SHP77 (cell line): ENCODE measurements around the gene E2F4.

Experiments
- DNase-seq, 2 experiments: peaks; one replicate each; lab custom pipeline; 2025; lab: John Stamatoyannopoulos, UW

Gene E2F4

DNA sequence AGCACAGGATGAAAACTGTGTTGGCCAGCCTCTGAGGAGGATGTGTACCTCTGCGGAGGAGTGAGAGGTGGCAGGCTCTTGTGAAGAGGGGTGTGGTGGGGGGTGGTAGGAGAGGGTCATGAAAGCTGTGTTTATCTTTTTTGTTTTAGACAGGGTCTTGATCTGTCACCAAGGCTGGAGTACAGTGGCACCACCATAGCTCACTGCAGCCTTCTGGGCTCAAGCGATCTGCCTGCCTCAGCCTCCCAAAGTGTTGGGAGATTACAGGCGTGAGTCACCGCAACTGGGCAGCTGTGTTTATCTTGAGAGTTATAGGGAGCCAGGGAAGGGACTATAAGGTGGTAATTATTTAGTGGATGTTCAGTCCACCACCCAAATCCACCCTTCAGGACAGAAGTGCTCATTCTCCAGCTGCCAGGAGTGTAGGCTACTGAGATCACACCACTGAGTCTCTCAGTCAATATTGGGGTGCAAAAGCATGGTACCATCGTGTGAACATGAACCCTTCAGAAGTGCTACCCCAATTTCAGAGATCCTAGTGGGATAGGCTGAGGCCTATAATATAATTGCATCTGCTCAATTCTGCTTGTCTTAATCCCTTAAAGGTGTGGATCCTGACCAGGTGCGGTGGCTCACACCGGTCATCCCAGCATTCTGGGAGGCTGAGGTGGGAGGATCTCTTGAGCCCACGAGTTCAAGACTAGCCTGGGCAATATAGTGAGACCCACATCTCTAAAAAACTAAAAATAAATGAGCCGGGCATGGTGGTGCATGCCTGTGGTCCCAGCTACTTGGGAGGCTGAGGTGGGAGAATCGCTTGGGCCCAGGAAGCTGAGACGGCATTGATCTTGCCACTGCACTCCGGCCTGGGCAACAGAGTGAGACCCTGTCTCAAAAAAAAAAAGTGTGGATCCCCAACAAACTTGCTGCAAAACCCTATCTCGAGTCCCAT, 1.2 kb upstream of the E2F4 start:
- peak; percentile 24 to 33 for DNase-seq

- no peak for DNase-seq
Observed at GRCh38 chr16:67191411-67191994, 452 bp upstream of the E2F4 start.

- no peak for DNase-seq
Observed at GRCh38 chr16:67192781-67193361, 916 bp downstream of the E2F4 start.

DNA sequence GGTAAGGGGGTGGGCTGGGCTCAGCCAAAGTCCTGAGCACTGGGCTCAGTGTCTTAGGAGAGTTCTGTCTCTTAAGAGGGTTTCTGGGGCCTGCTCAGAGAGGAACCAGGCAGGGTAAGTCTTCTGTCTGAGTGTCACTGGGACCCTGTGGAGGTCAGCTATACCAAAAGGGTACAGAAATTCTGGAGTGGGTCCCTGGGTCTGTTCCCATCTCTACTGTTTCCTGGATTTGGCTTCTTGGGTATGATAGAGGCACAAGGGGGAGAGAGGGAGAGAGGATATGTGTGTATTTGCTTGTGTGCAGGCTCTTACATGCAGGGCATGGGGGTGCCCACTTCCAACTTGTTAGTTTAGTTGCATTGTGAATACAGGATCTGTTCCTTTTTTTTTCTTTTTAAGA, 1.6 kb downstream of the E2F4 start:
- DNase-seq: no peak

GRCh38 chr16:67194260-67194659, 2.3 kb downstream of the E2F4 start:
- DNase-seq: no peak

GRCh38 chr16:67195676-67196075, 3.7 kb downstream of the E2F4 start:
- DNase-seq: no peak

GRCh38 chr16:67196881-67197280, 4.9 kb downstream of the E2F4 start:
- no peak for DNase-seq

GRCh38 chr16:67197704-67198103, 5.7 kb downstream of the E2F4 start:
- no peak for DNase-seq

DNA sequence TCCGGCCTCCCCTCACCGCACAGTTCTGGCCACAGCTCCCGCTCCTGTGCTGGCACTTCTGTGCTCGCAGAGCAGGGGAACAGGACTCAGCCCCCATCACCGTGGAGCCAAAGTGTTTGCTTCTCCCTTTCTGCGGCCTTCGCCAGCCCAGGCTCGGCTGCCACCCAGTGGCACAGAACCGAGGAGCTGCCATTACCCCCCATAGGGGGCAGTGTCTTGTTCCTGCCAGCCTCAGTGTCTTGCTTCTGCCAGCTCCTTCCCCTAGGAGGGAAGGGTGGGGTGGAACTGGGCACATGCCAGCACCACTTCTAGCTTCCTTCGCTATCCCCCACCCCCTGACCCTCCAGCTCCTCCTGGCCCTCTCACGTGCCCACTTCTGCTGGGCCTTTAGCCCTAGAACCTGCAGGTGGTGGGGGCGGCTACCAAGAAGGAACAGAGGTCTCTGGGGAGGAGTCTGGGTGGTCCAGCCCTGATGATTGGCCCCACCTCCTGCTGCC, 6.3 kb downstream of the E2F4 start:
- peak in 1 of 2 experiments; percentile 9 for DNase-seq

- no peak for DNase-seq
Observed at GRCh38 chr16:67199011-67199807, 7.3 kb downstream of the E2F4 start, which contains the start of gene ELMO3. Gene ELMO3 (plus strand): TSS chr16:67199131. CDS start chr16:67199327, 196 bp downstream.

DNA sequence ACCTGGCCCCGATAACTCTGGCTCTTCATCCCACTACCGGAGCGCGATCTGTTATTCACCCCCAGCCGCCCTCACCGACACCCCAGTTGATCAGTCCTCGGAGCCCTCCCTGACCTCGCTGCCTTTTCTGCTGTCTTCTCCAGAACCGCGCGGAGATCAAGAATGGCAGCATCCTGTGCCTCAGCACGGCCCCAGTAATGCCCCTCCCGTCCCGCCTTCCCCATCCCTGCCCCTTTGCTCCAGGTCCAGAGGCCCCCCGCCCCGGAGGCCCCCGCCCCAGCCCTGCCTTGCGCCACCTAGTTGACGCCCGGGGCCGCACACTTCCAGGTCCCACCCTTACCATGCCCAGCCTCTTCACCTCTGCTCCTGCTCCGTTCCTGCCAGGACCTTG, 7.8 kb downstream of the E2F4 start:
- no peak for DNase-seq

GRCh38 chr16:67200491-67200890, 8.5 kb downstream of the E2F4 start:
- no peak for DNase-seq

- DNase-seq: no peak
Observed at GRCh38 chr16:67201411-67202345, 9.7 kb downstream of the E2F4 start.

DNA sequence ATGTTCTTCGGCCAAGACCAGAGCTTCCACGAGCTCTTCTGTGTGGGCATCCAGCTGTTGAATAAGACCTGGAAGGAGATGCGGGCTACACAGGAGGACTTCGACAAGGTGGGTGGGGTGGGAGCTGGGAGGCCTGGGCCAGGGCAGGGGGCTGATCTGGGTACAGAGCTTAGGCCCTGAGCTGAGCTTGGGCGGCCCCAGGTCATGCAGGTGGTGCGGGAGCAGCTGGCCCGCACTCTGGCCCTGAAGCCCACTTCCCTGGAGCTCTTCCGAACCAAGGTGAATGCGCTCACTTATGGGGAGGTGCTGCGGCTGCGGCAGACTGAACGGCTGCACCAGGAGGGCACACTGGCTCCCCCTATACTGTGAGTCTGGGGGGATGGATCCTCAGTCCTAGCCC, 10.5 kb downstream of the E2F4 start:
- DNase-seq: no peak

DNA sequence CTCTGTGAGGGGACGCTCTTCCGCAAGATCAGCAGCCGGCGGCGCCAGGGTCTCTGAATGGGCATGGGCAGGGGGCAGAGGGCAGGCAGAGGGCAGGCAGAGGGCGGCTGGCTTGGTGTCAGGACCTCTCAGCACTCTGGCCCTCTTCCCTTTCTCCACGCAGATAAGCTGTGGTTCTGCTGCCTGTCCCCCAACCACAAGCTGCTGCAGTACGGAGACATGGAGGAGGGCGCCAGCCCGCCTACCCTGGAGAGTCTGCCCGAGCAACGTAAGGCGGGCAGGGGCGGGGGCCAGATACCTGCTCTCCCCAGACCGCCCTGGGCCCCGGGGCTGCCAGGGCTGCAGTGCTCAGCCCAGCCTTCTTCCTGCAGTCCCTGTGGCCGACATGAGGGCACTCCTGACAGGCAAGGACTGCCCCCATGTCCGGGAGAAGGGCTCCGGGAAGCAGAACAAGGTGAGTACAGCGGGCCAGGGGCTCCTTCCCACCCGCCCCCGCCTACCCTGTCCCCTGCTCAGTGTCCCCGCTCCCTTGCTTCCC, 11.1 kb downstream of the E2F4 start:
- DNase-seq: no peak

GRCh38 chr16:67204076-67204475, 12.1 kb downstream of the E2F4 start:
- DNase-seq: no peak

DNA sequence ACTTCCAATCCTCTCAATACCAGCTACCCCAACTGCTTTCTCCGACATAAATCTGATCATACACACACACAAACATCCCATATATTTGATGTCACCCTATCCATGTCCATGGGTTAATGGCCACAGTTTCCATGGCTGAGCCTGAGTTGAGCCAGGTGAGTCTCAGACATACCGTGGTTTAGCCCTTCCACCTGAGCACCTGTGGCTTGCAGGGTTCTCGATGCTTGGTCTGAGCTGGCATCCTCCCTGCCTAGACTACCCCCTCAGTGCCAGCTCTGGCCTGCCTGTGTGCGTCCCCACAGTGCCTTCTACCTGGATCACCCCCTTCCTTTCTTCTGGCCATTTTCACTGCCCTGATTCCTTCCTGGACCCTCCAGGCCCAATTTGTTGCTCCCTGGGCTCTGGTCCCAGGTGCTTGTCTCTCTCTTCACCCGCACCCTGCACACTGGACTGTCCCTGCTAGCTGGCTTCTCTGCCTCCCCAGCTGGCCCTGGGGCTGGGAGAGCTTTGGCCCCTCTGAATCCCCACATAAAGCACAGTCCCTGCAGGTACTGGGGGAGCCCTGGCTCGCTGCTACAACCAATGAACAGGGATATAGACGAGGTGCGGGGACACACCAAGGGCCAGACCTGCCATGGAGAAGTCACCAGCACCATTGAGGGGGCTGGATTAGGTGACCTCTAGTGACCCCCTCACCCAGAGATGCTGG, 14.3 kb downstream of the E2F4 start:
- DNase-seq: no peak

- DNase-seq: no peak
Observed at GRCh38 chr16:67206838-67207248, 14.9 kb downstream of the E2F4 start.

DNA sequence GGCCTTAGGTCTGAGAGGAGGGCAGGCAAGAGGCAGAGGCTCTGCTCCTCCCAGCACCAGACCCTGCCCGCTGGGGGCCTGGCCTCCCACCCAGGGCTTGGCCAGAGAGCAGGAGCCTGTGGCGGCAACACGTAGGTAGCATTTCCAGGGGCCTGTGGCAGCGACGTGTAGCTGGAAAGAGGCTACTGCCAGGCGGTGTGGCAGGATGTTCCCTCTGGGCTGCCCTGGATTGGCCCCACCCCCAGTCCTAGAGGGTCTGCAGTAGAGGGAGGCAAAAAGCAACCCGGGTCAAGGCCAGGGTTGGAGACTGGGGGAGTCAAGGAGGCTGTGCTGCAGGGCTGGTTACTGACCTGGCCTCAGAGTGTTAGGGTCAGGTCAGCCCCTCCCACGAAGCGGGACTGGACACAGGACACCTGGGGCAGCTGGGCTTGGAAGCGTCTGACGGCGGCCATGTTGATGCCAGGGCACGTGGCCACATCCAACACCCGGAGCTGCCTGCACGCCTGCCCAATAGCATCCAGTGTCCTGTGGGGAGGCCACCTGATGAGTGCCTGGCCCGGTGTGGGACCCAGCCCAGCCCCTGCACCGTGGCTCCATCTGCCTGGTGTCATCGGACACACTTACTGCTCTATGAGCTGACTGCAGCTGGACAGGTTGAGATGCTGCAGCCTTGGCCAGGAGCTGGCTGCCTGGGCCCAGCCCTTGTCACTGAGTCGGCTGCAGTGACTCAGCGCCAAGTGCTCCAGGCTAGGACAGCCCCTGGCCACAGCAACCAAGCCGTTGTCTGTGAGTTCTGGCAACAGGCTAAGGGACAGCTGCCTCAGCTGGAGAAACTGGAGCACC, 15.5 kb downstream of the E2F4 start:
- DNase-seq: peak in 1 of 2 experiments; percentile 8
